ENCODE results near the gene GSPT2.

DNA sequence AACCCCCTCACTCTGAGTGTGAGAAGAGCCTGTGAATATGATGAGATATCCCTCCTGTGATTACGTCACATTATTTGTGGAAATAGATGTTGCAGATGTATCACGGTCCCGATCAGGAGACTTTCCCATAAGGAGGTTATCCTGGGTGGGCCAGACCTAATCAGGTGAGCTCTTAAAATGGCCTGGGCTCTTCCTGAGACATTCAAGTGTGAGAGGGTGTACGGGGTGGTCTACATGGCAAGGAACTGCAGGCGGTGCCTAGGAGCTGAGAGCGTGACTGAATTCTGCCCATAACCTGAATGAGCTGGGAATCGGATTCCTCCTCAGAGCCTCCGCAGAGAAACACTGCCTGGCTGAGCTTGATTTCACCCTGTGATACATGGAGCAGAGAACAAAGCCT lies 45.8 kb upstream of the GSPT2 start:
- TF ChIP-seq, protein P1, sequence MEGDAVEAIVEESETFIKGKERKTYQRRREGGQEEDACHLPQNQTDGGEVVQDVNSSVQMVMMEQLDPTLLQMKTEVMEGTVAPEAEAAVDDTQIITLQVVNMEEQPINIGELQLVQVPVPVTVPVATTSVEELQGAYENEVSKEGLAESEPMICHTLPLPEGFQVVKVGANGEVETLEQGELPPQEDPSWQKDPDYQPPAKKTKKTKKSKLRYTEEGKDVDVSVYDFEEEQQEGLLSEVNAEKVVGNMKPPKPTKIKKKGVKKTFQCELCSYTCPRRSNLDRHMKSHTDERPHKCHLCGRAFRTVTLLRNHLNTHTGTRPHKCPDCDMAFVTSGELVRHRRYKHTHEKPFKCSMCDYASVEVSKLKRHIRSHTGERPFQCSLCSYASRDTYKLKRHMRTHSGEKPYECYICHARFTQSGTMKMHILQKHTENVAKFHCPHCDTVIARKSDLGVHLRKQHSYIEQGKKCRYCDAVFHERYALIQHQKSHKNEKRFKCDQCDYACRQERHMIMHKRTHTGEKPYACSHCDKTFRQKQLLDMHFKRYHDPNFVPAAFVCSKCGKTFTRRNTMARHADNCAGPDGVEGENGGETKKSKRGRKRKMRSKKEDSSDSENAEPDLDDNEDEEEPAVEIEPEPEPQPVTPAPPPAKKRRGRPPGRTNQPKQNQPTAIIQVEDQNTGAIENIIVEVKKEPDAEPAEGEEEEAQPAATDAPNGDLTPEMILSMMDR (IDR thresholded peaks at IDR 0.05) = no peak
- TF ChIP-seq POLR2A (IDR thresholded peaks at IDR 0.05) (no peak), EP300 (IDR thresholded peaks at IDR 0.05) (no peak), POLR2AphosphoS5 (IDR thresholded peaks at IDR 0.05) (no peak)

Measured in sigmoid colon (tissue), 4 donors.